Measurements from ENCODE around the gene HERC3.

Gene HERC3

DNA sequence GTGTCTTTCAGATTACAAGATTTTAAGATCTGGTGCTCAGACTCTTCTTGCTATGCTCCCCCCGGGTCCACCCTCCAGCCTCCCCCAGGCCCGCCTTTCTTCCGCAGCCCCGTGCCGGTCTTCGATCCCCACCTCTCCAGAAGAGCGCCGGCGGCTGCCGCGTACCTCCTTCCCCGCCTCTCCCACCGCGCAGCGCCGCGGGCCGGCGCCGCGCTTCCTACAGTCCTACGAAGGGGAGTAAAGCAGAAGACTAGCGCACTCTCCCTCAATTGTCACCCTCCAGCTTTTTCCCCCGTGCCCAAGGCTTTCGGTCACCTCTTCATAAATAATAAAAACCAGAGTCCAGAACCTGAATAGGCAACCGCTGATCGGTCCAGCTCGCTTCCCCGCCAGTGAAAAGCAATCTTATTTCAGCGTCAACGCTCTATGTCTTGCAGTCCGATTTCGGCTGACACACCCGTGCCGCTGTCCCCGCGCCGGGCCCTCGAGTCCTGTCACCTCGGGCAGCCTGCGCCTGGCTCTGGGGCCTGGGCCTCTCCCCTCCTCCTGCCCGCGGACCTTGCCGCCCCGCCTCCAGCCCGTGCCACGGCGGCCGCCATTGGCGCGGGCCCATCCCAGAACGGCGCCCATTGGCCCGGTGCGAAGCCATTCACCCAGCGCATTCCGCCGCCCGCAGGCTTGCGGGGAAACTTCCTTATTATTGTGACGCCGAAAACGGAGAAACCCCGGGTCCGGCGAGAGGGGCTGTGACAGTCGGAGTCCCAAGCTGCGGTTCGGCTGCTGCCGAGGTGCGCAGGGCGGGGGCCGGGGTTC lies at the start of gene HERC3:
TSS of gene HERC3 (plus strand) at position 694 of the 813 bp plus-strand sequence. CDS start 13,344 bp downstream, outside the sequence.
- DNase-seq (ENCODE audit: low read depth), result peak; percentile 85

DNA sequence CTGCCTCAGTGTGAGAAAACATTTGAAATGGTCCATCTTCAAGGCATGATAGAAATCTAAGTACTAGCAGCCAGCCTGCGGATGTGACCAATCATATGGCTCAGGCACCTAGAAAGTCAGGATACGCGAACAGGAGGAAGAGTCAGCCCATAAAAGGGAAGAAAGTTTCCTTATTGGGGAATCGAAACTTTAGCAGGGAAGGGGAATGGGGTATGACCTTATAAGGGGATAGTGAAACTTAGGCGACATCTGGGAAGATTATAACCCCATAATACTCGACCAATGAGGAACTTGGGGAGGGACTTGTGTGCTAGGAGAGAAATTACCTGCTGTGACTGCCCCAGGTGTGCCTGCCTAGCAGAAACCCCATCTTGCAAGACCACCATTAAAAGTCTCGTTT lies 42.5 kb upstream of the HERC3 start:
- DNase-seq (ENCODE audit: low read depth), result no peak

GRCh38 chr4:88567591-88567990 lies 24.7 kb upstream of the HERC3 start:
- no peak for DNase-seq (ENCODE audit: low read depth)

- peak; percentile 3 for DNase-seq (ENCODE audit: low read depth)
Observed at GRCh38 chr4:88570001-88570400, 22.3 kb upstream of the HERC3 start.

DNA sequence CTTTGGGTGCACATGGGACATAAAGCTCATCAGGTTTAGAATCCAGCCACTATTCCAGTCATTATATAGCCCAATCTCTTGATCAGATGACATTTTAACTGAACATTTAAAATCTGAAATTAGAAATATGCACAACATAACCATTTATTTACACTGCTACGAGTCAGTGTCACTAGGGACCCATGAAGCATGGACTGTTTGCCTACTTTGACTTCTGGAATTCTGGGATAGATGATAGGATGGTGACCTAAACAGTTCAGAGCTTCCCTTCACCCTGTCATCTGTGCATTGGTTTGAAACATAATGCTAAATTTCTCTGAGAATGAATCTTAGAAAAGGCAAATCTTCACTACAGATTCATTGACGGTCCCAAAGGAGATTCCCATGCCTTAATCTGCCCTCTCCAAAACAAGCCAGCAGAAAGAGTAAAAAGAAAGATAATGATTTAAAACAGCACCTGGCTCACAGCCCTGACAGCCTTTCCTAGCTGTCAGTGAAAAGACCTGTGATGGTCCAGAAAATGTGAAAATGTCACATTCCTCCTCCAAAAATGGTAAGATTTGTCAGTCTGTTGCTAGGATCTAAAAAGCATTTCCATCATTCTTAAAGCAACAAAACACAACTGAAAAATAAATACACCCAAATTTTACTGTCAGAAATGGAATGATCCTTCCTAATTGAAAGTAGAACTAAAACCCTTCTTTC lies 18.9 kb upstream of the HERC3 start:
- DNase-seq (ENCODE audit: low read depth), result no peak

DNA sequence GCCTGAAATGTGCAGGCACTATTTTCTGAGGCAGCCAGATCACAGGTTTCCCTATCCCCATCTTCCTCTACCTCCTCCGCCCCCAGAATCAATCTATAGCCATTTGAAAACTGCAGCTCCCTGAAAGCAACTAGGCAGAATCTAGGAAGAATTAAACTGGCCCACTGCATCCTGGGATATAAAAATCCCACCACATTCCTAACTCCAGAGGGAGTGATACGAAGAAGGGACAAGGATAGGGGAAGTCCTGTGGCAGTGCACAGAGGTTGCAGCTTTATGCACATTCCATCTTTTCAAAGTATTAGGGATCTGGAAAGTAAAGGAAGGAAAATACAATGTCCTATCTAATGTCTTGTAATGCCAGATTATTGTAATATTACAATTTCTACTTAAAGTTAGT lies 18.3 kb upstream of the HERC3 start:
- peak; percentile 52 for DNase-seq (ENCODE audit: low read depth)

GRCh38 chr4:88575186-88575585 lies 17.1 kb upstream of the HERC3 start:
- no peak for DNase-seq (ENCODE audit: low read depth)

DNA sequence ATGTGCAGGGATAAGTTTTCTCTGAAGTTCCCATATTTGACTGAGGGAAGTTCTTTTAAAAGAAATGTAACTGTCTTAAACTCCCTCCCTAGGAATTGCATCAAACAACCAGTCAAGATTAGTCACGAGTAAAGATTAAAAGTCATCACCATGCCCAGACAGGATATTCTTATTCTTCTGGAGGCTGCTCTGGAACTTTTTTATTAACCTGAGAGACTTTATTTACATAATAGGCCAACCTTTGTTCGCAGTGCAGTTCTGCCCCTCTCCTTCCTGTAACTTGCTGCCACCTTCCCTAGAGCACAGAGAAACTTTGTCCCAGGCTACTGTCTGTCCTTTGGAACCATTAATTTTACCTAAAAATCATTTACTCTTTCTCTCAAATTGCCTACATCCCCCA lies 9.8 kb upstream of the HERC3 start:
- no peak for DNase-seq (ENCODE audit: low read depth)

GRCh38 chr4:88583631-88584470 lies 8.4 kb upstream of the HERC3 start:
- DNase-seq (ENCODE audit: low read depth), result no peak

DNA sequence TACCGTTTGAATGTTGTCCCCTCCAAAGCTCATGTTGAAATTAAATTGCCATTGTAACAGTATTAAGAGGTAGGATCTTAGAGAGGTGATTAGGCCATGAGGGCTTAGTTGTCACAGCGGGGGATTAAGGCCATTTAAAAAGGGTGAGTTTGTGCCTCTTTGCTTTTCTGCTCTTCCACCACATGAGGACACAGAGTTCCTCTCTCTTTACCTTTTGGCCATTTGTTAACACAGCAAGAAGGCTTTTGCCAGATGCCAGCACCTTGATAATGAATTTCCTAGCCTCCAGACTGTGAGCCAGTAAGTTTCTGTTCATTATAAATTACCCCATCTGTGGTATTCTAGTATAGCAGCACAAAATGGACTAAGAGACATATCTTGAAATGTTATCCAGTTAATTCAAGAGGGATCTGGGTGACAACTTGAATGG lies 7.8 kb upstream of the HERC3 start:
- DNase-seq (ENCODE audit: low read depth), result no peak

DNA sequence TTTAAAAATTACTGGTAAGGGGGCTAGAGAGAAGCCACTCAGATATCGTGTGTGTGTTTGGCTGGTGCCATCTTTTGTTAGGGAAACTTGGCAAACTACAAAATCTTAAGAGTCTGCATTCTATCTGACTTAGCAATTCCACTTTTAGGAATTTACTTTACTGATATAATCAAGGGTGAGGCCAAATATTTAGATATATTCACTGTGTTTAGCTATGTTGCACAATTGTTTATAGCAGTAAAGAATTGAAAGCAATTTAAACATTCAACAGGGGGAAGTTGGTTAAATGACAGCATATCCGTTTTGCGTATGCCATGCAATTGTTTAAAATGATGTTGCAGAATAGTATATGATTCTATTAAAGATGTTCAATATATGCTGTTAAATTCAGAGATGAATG lies 6.4 kb upstream of the HERC3 start:
- DNase-seq (ENCODE audit: low read depth), result peak; percentile 3

DNA sequence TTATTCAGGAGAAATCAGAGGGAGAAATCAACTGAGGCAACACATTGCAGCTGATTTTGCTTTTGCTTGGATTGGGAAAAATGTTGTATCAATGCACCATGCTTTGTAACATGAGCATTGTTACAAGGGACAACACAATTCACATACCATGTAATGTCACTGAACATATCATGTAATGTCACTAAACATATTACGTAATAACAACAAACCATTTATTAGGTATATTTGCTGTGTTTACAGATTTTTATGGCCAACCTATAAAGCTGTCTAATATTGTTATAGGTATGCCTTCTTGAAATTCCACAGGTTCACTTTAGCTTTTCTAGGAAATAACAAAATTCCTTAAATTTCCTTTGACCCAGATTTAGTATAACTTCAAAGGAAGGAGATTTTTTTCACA lies 5.0 kb upstream of the HERC3 start:
- no peak for DNase-seq (ENCODE audit: low read depth)

- peak; percentile 80 for DNase-seq (ENCODE audit: low read depth)
Observed at GRCh38 chr4:88592600-88593448, 544 bp downstream of the HERC3 start.

DNA sequence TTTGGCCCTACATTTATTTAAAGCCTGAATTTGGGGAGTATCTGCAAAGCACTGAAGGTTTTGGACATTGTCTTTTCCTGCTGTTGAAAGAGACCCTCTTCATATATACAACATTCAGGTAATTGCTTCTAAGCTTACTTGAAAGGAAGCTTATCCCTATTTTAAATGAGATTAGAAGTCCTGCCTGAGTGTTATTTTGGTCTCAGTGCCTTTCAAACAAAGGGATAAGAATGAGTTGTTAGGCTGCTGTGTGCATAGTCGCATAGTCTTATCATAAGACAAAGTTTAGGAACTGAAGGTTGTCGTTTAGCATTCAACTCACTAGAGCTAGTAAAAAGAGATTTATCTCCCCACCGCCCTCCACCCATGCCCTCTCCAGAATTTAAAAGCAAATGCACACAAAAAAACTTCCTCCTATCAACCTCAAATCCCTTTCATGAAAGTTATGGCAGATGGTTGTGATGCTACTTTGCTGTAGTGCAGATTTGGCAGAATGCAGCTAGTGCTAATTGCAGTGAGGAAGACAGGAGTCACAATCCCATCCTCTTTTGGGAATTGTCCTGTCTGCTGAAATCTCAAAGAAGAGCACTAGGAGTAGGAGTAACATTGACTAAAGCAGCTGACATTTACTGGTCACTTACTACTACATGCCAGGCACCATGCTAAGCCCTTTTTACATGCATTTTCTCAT lies 5.8 kb downstream of the HERC3 start:
- no peak for DNase-seq (ENCODE audit: low read depth)

DNA sequence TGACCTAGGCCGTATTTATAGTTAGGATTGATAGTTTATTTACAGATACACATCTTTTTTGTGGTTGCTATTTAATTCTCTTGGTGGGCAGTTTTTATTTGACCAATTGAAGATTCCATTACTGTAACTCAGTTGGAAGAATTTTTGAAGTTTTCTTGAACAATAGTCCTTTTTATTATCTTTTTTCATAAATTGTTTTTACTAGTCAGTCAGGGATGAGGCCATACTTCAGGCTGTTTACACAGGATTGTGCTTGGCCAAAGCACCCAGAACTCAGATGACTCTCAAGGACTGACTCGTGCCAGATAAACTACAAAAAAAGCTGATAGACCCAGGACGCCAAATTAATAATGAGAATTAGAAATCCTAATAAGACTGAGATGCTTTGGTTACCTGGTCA lies 7.0 kb downstream of the HERC3 start:
- peak; percentile 56 for DNase-seq (ENCODE audit: low read depth)

- no peak for DNase-seq (ENCODE audit: low read depth)
Observed at GRCh38 chr4:88599714-88600113, 7.4 kb downstream of the HERC3 start.

DNA sequence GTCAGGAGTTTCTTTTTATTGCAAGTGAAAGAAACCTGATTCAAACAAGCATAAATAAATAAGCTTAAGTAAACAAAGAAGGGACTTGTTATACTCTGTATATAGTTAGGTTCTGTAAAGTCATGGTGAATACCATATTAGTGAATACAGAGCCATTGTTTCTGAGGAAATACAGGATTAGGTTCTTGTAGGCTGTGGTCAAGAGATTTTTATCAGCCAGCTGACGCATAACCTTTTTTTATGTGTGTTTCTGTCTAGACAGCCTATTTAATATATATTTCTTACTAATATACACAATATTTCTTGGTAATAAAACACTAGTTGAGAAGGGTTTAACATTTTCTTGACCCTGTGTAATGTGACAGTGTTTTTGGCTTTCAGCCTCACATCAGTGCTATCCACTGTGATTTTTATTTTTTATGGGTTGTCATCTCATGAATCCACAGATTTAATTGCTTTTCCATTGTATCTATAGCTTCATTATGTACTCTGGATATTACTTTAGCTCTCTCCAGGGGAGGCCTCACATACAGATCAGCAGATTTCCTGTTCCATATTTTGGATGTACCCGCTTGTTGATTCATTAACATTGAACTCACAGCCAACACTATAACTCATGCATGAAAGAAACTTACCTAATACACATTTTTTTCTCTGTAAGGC lies 8.0 kb downstream of the HERC3 start:
- peak; percentile 92 for DNase-seq (ENCODE audit: low read depth)

- DNase-seq (ENCODE audit: low read depth), result no peak
Observed at GRCh38 chr4:88604978-88605678, 12.8 kb downstream of the HERC3 start.

DNA sequence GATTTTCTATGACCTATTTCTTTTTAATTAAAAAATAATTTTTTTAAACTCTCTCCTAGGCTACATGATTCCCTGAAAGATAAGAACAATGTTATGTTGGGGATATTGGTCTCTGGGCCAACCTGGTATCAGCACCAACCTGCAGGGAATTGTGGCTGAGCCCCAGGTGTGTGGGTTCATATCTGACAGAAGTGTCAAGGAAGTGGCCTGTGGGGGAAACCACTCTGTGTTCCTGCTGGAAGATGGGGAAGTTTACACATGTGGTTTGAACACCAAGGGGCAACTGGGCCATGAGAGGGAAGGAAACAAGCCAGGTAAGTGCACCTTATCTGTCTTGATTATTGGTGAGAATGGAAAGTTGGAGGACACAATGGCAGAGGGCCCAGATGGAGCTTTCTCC lies 13.5 kb downstream of the HERC3 start:
- DNase-seq (ENCODE audit: low read depth), result no peak

DNA sequence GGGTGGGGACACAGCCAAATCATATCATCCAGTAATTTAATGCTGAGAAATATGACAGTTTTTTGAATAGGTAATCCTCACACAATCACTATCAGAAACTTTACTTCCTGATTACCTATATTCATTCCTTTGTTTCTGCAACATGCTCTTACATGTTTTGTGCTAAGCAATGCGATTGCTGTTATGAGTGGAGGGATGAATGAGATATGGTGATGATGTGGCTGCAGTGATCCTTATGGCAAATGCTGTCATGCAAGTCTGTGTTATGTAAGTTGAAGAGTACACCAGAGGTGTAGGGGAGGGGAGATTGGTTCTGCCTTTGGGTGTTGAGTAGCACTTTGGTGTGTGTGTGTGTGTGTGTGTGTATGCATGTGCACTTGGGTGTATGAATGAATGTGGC lies 14.6 kb downstream of the HERC3 start:
- DNase-seq (ENCODE audit: low read depth), result no peak
